Stimulated activated CD4-positive, alpha-beta T cell treated with anti-CD3 and anti-CD28 coated beads, Interleukin-1b, Interleukin-23, amount 100 ng/mL, for 24 hours (primary cell): ENCODE data around the gene BRWD1.
A peak's percentile ranks its signal among the peaks of the same experiment; 100 is the strongest.

ENCODE experiments used
- DNase-seq, 4 experiments: peaks; one replicate each; pipeline ENCODE4 v3.0.0-alpha.2; 2020; ENCODE audit warnings: low read depth in 4 of 4, low spot score in 1 of 4

Gene BRWD1

DNA sequence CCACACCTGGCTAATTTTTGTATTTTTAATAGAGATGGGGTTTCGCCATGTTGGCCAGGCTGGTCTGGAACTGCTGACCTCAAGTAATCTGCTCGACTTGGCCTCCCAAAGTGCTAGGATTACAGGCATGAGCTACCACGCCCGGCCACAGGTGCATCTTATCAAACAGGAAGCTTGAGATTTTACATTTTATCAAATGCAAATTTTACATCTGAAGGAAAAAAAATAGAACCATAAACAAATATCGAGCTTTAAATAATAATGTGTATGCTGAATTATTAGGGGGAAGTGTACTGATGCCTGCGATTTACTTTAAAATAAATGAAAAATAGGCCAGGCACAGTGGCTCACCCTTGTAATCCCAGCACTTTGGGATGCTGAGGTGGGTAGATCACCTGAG lies 16.6 kb upstream of the BRWD1 start:
- DNase-seq = no peak

DNA sequence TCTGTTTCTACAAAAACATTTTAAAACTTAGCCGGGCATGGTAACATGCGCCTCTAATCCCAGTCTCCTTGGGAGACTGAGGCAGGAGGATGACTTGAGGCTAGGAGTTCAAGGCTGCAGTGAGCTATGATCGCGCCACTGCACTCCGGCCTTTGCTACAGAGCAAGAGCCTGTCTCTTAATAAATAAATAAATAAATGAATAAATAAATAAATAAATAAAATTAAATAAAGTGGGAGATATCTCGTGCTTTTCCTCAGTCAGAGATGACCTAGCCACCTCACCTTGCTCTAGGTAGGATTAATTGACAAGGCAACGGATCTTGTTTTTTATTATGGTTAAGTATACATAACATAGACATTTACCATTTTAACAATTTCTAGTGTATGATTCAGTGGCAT lies 14.3 kb upstream of the BRWD1 start:
- no peak for DNase-seq

- no peak for DNase-seq
Observed at GRCh38 chr21:39326607-39327307, 13.3 kb upstream of the BRWD1 start.

DNA sequence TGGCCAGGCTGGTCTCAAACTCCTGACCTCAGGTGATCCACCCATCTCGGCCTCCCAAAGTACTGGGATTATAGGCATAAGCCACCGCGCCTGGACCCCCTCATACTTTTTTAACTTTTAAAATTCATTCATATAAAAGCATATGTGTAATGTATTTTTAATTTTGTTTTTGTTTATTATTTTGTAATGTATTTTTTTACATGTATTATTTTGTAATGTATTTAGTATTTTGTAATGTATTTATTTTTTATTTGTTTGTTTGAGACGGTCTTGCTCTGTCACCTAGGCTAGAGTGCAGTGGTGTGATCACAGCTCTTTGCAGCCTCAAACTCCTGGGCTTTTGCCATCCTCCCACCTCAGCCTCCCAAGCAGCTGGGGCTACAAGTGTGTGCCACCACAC lies 12.0 kb upstream of the BRWD1 start:
- DNase-seq = no peak

DNA sequence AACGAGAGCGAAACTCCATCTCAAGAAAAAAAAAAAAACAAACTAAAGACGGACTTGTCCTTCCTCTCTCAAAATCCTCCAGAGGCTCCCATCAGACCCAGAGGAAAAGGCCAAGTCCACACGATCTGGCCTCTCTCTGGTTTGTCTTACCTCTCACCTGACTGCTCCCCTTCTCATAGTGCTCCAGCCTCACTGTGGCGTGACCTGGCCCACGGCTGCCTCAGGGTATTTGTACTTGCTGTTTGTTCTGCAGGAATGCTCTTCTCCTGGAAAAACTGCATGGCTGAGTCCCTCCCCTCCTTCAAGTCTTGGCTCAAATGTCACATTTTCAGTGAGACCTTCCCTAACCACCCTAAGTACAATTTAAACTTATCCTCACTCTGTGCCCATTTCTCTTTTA lies 8.0 kb upstream of the BRWD1 start:
- DNase-seq = no peak

DNA sequence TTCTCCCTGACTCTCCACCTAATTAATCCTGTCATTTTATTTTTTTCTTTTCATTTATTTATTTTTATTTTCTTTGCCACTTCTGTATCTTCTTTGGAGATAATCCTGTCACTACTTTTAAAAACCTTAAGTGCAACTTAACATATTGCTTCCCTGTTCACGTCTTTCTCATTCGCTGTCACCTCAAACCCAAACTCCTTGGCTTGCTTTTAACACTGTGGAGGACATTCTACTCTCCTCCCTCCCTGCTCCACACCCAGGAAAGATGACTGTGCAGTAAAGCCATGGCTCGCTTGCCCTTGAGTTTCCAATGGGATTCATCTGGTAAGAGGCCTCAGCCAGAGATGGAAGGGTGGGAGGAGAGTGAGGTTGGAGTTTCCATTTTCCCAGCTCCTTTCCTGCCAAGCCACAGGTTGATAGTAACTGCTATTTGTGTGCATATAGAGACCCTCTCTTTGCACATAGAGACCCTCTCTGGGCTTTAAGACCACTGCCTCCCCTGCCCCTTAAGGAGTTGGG lies 6.4 kb upstream of the BRWD1 start:
- DNase-seq = no peak

GRCh38 chr21:39319251-39319756 lies 5.9 kb upstream of the BRWD1 start:
- DNase-seq = no peak

- no peak for DNase-seq
Observed at GRCh38 chr21:39318091-39318959, 4.9 kb upstream of the BRWD1 start.

GRCh38 chr21:39317134-39318090 lies 4.0 kb upstream of the BRWD1 start:
- DNase-seq = no peak

DNA sequence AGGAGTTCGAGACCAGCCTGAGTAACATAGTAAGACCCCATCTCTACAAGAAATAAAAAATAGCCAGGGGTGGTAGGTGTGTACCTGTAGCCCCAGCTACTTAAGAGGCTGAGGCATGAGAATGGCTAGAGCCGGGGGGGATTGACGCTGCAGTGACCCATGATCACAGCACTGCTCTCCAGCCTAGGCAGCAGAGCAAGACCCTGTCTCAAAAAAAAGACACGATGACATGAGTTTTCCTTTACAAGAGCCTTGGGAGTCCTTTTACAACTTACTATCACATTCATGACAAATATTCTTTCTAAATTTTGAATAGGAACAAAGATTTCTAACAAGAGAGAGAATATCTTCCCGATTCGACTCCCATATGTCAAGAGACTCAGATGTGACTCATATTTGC lies 3.3 kb upstream of the BRWD1 start:
- no peak for DNase-seq

GRCh38 chr21:39315603-39316445 lies 2.4 kb upstream of the BRWD1 start:
- no peak for DNase-seq

DNA sequence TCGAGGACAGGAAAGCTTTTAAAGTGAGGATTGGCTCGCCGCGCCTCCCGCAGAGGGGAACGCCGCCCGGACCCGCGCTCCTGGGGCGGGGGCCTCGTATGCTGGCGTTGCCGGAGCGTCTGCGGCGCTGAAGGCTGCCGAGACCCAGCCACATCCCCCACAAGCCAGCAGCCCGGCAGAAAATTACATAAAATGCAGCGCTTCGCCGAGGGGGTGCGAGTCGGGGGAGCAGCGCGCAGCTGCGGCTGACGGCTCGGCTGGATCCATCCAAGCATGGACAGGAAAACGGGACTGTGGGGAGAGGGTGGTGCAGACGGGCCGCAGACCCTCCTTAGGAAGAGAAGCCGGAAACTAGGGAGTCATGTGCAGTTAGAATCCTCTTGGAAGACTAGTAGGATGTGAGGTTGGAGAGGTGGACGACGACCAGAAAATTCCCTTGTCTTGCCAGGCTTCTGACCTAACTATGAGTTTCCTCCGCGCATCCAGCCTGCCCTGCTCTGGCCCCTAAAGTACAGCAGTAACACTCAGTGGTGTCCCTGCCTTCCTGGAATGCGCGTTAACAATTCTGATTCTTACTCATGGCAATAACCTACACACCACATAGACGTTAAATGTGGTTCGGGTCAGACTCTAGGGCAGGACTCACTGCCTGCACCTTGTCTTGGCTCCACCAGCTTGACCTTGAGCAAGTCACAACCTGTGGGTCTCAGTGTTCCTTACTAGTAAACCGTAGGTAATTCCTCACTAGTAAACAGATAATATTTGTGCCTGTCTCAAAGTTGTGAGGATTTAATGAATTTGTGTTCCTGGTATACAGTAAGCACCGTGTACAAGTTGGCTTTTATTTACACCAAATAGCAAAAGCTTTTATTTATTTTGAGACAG lies 953 bp upstream of the BRWD1 start:
- DNase-seq = peak in 3 of 4 experiments; percentile 7 to 23 (median 11)

GRCh38 chr21:39313042-39313570 lies 326 bp downstream of the BRWD1 start:
- peak in 1 of 4 experiments; percentile 4 for DNase-seq

- peak; percentile 86 to 95 (median 90) for DNase-seq
Observed at GRCh38 chr21:39312112-39313041, 1.1 kb downstream of the BRWD1 start.

DNA sequence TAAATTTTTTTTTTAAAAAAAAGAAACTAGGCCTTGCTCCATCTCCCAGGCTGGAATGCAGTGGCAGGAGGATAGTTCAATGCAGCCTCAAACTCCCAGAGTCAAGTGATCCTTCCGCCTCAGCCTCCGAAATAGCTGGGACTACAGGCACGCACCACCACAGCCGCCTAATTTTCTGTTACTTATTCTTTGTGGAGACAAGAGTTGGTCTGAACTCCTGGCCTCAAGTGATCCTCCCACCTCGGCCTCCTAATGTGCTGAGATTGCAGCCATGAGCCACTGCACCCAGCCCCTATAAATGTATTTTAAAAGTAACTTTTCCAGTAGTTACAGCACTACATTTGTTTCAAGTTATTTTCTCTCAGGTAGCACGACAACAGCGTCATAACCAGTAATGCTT lies 2.3 kb downstream of the BRWD1 start:
- no peak for DNase-seq

DNA sequence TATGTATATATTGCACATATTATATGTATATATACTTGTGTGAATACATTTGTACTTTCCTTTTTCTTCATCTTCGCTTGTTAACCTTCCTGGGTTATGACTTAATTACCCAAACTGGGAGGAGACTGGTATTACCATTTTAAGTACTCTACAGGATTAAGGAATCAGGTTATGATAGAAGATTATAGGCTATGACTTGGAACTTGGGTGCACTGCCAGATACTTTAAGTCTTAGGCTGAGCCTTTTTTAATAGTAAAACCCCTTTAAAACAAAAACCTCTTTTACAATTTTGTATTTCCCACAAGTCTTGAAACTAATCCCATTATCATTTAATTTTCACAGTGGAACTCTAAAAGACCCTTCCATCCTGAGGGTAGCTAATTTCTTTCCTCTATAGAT lies 6.0 kb downstream of the BRWD1 start:
- DNase-seq = no peak

DNA sequence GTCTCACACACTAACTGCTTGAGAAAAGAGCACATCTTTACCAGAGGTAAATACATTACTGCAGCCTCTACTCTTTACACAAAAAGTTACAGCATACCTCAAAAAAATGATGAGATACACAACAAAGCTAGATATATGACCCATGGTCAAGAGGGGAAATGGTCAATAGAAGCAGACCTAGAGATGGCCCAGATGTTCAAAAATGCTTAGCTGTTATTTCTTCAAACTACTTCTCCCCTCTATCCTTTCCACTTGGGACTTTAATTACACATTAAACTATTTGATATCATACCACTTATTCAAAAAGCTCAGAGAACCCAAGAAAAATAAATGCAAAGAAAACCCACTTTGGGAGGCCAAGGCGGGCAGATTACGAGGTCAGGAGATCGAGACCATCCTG lies 12.8 kb downstream of the BRWD1 start:
- no peak for DNase-seq

DNA sequence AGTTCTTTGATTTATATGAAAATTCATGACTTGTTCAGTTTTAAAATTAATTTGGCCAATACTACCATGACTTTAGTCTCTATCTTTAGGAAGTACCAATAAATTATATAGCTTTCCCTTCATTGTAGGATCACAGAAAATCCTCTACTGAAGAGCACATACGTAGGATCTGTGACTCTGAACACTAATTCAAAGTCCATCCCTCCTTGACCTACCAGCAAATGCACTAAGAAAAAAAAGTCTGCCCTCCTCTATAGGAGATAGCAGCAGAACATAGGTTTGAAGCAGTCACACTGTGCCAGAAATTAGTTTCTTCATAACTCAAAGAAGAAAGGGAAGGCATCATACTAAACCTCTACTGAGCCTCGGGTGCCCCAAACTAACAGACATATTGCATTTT lies 16.5 kb downstream of the BRWD1 start:
- no peak for DNase-seq
